Kidney (tissue), 14 donors: ENCODE data around the gene PODXL2. TPM values are rescaled to one million over a fixed set of nuclear protein-coding genes. Genes with fewer than 3 reads are reported as not detected.

Source experiments
- DNase-seq, 5 donors: peaks; one replicate each; pipeline ENCODE4 v3.0.0-alpha.2; 2013 to 2020
- FAIRE-seq: peaks from 2 replicates; lab custom pipeline; 2012; peaks lifted over from hg19 to GRCh38; lab: Jason Lieb, UNC
- H3K27ac ChIP-seq, 2 donors: one replicate each; pipeline ENCODE4 v1.7.0; 2013; ENCODE audit warnings: low read depth in 2 of 2, low read length in 2 of 2, inconsistent platforms in 1 of 2
- H3K27me3 ChIP-seq: one replicate; pipeline ENCODE4 v1.7.1; 2013; ENCODE audit warnings: low read length, inconsistent platforms; ENCODE audit not compliant: control insufficient read depth, insufficient read depth
- H3K36me3 ChIP-seq, 3 donors: one replicate each; pipeline versions ENCODE4 v1.7.0 to v1.7.1; 2013; ENCODE audit warnings: low read length in 3 of 3, control low read depth in 1 of 3, inconsistent platforms in 1 of 3; ENCODE audit not compliant: insufficient read depth in 3 of 3, control insufficient read depth in 2 of 3
- H3K4me1 ChIP-seq, 3 donors: one replicate each; pipeline versions ENCODE4 v1.7.0 to v1.7.1; 2013; ENCODE audit warnings: low read length in 3 of 3, inconsistent platforms in 1 of 3, low read depth in 1 of 3; ENCODE audit not compliant: control insufficient read depth in 2 of 3, insufficient read depth in 2 of 3
- H3K4me3 ChIP-seq, 3 donors: one replicate each; pipeline versions ENCODE4 v1.7.0 to v1.8.1; 2013; ENCODE audit warnings: low read length in 3 of 3, control low read depth in 1 of 3, inconsistent platforms in 1 of 3
- H3K9ac ChIP-seq, 3 donors: one replicate each; pipeline versions ENCODE4 v1.7.0 to v1.7.1; 2013; ENCODE audit warnings: low read length in 3 of 3, control low read depth in 1 of 3, inconsistent platforms in 1 of 3
- H3K9me3 ChIP-seq, 3 donors: one replicate each; pipeline versions ENCODE4 v1.7.0 to v1.7.1; 2013; ENCODE audit warnings: low read length in 3 of 3, control low read depth in 1 of 3, inconsistent platforms in 1 of 3; ENCODE audit not compliant: control insufficient read depth in 2 of 3, insufficient read depth in 1 of 3
- intact Hi-C: fragments of 100-400 bp; cut with DNase I; formaldehyde crosslinking; loops from one replicate; pipeline ENCODE4 v1.11.1; 2022
- polyA plus RNA-seq: library from polyadenylated mRNA; stranded (reverse); fragments of 350-450 nt; fragmentation: Illumina TruSeq; extraction: RNeasy Lipid Tissue Mini Kit (QIAGEN cat#74804); gene quantifications from one replicate; pipeline ENCODE4 v1.2.3, GENCODE V29; 2014; ENCODE audit warnings: low read depth, low replicate concordance; ENCODE audit not compliant: insufficient read depth
- total RNA-seq: library from RNA; stranded (reverse); fragmentation: NEBNext Ultra II Directional; extraction: Animal tissue kit (Norgen Biotek cat#: 25700); gene quantifications from one replicate; pipeline ENCODE4 v1.2.1, GENCODE V29; 2021
- TF ChIP-seq, protein P1 (sequence below): IDR thresholded peaks from 3 replicates; pipeline ENCODE4 v1.5.1; 2012; ENCODE audit warnings: mild to moderate bottlenecking, moderate library complexity, borderline replicate concordance; ENCODE audit not compliant: insufficient read depth; ENCODE audit errors: extremely low read depth
- donor health status: control.
- donor health status: control.
- donor health status: control.
- donor health status: control.
- donor health status: control.
- donor health status: DM: yes; HTN: yes; CAD: no.
- donor health status: Normal renal cell carcinoma (clear cell type).

PODXL2 gene
- total and polyA plus RNA-seq, 2 donors from 2014 or later: 7.4 to 10.5 TPM

DNA sequence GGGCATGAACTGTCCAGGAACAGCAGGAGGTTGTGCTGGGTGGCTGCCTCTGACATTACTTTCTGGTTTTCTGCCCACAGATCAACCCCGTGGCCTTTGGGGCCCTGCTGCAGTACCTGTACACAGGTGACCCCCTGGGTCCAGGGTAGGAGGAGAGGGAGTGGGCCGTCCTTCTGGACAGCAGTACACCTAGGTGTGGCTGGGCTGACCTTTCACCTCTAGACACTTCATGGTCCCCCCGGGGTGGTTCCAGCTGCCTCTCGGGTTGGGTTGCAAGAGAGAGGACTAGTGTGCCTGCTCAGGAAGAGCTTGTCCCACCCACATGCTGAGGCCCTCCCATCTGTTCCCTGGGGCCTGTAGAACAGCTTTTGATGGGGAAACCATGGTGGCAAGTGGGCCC lies 47.5 kb downstream of the PODXL2 start:
- no peak overlapping the region for H3K4me3 ChIP-seq
- no peaks in the 10 kb centered on the region for H3K36me3 ChIP-seq
- no peaks in the 10 kb centered on the region for H3K27me3 ChIP-seq
- DNase-seq (peak in 2 of 5 donors; percentile 38 to 49), FAIRE-seq (no peak)
- H3K9me3 ChIP-seq: no peaks in the 10 kb centered on the region
- peaks cover 0 to 13% (median 5%) of the 10 kb centered on the region in 3 donors for H3K4me1 ChIP-seq
- intact Hi-C loops: no loop called here
- no peak overlapping the region for H3K9ac ChIP-seq
- TF ChIP-seq, protein P1, sequence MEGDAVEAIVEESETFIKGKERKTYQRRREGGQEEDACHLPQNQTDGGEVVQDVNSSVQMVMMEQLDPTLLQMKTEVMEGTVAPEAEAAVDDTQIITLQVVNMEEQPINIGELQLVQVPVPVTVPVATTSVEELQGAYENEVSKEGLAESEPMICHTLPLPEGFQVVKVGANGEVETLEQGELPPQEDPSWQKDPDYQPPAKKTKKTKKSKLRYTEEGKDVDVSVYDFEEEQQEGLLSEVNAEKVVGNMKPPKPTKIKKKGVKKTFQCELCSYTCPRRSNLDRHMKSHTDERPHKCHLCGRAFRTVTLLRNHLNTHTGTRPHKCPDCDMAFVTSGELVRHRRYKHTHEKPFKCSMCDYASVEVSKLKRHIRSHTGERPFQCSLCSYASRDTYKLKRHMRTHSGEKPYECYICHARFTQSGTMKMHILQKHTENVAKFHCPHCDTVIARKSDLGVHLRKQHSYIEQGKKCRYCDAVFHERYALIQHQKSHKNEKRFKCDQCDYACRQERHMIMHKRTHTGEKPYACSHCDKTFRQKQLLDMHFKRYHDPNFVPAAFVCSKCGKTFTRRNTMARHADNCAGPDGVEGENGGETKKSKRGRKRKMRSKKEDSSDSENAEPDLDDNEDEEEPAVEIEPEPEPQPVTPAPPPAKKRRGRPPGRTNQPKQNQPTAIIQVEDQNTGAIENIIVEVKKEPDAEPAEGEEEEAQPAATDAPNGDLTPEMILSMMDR: no peak
- no peak overlapping the region for H3K27ac ChIP-seq

DNA sequence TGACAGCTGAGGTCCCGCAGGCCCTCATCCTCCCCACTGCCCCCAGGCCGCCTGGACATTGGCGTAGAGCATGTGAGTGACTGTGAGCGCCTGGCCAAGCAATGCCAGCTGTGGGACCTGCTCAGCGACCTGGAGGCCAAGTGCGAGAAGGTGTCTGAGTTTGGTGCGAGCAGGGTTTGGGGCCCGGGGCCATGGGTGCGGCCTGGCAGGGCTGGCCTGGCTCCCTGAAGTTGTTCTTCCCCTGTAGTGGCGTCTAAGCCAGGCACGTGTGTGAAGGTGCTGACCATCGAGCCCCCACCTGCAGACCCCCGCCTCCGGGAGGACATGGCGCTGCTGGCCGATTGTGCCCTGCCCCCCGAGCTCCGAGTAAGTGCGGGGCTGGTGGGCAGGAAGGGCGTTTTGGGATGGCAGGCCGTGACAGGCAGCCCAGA lies 48.0 kb downstream of the PODXL2 start:
- TF ChIP-seq, protein P1: no peak
- no peak for FAIRE-seq
- Histone ChIP-seq H3K9me3 (no peaks in the 10 kb centered on the region), H3K9ac (no peak overlapping the region), H3K27ac (no peak overlapping the region), H3K36me3 (no peaks in the 10 kb centered on the region), H3K27me3 (no peaks in the 10 kb centered on the region), H3K4me1 (peaks cover 0 to 9% (median 5%) of the 10 kb centered on the region in 3 donors), H3K4me3 (no peak overlapping the region)
- intact Hi-C loops: no loop called here
- peak in 2 of 5 donors; percentile 38 to 71 for DNase-seq

DNA sequence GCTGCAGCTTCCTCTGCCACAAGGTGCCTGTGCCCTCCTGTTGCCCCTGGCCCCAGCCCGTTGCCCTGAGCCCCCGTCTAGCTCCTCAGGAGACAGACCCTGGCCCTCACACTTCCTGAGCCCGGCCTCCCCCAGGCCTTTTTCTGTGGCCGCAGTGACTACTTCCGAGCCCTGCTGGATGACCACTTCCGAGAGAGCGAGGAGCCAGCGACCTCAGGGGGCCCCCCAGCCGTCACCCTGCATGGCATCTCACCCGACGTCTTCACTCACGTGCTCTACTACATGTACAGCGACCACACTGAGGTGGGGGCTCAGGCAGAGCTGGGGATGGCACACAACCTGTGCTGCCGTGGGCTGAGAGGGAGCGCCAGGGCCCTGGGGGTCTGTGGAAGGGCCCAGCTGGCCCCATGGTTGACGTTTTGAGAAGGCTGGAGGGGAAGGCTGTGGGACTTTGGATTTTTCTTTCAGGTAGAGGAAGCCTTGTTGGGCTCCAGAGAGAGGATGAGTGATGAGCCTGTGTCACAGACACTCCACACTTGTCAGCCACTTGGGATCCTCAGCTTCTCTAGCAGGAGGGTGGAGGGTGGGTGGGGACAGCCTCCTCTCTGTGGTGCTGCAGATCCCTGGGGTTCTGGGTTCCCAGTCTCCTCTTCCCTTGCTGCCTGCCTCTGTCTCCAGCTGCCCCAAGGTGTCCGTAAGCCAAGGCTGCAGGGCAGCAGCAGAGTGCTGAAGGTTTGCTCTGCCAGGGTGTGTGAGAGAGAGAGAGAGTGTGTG lies 48.7 kb downstream of the PODXL2 start:
- Histone ChIP-seq H3K4me1 (peaks cover 0 to 8% (median 5%) of the 10 kb centered on the region in 3 donors), H3K9me3 (no peaks in the 10 kb centered on the region), H3K36me3 (no peaks in the 10 kb centered on the region), H3K9ac (no peak overlapping the region), H3K4me3 (no peak overlapping the region), H3K27me3 (no peaks in the 10 kb centered on the region), H3K27ac (no peak overlapping the region)
- TF ChIP-seq, protein P1: no peak
- DNase-seq (peak in 2 of 5 donors; percentile 24 to 73), FAIRE-seq (no peak)
- intact Hi-C loops: no loop called here
